SK-N-SH (cell line): ENCODE results near the gene RASGRF1. TPM values are rescaled to one million over a fixed set of nuclear protein-coding genes. Genes with fewer than 3 reads are reported as not detected.

ENCODE experiments used
- CTCF ChIA-PET: fragments of 300-600, 350-600 bp; formaldehyde crosslinking; extraction: SDS; loops from one replicate; lab custom pipeline; 2021; lab: Yijun Ruan, JAX
- POLR2A ChIA-PET: fragments of 350-600 bp; sonication (Branson Sonifier 250); formaldehyde crosslinking; extraction: SDS; loops from one replicate; lab custom pipeline; 2020; ENCODE audit warnings: antibody characterized with exemption, inconsistent platforms; lab: Yijun Ruan, JAX
- DNase-seq: peaks from one replicate; pipeline ENCODE4 v3.0.0; 2012
- H2AFZ ChIP-seq: fragments of 200-600 bp; sonication (generic); 2 replicates; pipeline ENCODE4 v1.8.1; 2016; ENCODE audit warnings: antibody characterized with exemption, mild to moderate bottlenecking, low read depth
- H3F3A ChIP-seq: fragments of 200-600 bp; sonication (generic); replicated peaks from 2 replicates; pipeline ENCODE3; 2016; ENCODE audit warnings: antibody characterized with exemption, mild to moderate bottlenecking; ENCODE audit not compliant: insufficient read depth
- H3K27ac ChIP-seq, 2 experiments: fragments of 200-500 bp in 1 of 2; fragments of 200-600 bp in 1 of 2; sonication (Bioruptor generic) in 1 of 2; sonication (generic), shearing (Covaris generic) in 1 of 2; 2 replicates each; pipeline versions ENCODE4 v1.5.1 to v1.6.1; 2014 to 2016; ENCODE audit warnings: low read depth in 2 of 2, inconsistent platforms in 1 of 2, low read length in 1 of 2, mild to moderate bottlenecking in 1 of 2, mixed read lengths in 1 of 2
- H3K27me3 ChIP-seq: fragments of 200-600 bp; sonication (generic), shearing (Covaris generic); 2 replicates; pipeline ENCODE4 v1.6.1; 2016; ENCODE audit warnings: mixed run types; ENCODE audit not compliant: insufficient read depth
- H3K36me3 ChIP-seq, 2 experiments: fragments of 200-500 bp in 1 of 2; fragments of 200-600 bp in 1 of 2; sonication (Bioruptor generic) in 1 of 2; sonication (generic) in 1 of 2; replicated peaks in 1 of 2; 2 replicates each; pipeline versions ENCODE3 to v1.5.1; 2014 to 2016; ENCODE audit warnings: low read length in 1 of 2, mild to moderate bottlenecking in 1 of 2; ENCODE audit not compliant: insufficient read depth in 2 of 2, control insufficient read depth in 1 of 2
- H3K4me1 ChIP-seq, 2 experiments: fragments of 200-500 bp in 1 of 2; fragments of 200-600 bp in 1 of 2; sonication (Bioruptor generic) in 1 of 2; sonication (generic), shearing (Covaris generic) in 1 of 2; 2 replicates each; pipeline versions ENCODE4 v1.5.1 to v1.6.1; 2014 to 2016; ENCODE audit warnings: low read depth in 1 of 2, low read length in 1 of 2, mixed run types in 1 of 2; ENCODE audit not compliant: insufficient read depth in 2 of 2, control insufficient read depth in 1 of 2
- H3K4me2 ChIP-seq: fragments of 200-600 bp; sonication (generic), shearing (Covaris generic); 2 replicates; pipeline ENCODE4 v1.6.1; 2017; ENCODE audit warnings: mixed run types
- H3K4me3 ChIP-seq, 2 experiments: fragments of 200-500 bp in 1 of 2; fragments of 200-600 bp in 1 of 2; sonication (Bioruptor generic) in 1 of 2; sonication (generic), shearing (Covaris generic) in 1 of 2; 2 replicates each; pipeline versions ENCODE4 v1.5.1 to v1.8.1; 2014 to 2016; ENCODE audit warnings: low read depth in 2 of 2, inconsistent platforms in 1 of 2, low read length in 1 of 2, mild to moderate bottlenecking in 1 of 2, mixed read lengths in 1 of 2, moderate library complexity in 1 of 2
- H3K79me2 ChIP-seq: fragments of 200-600 bp; sonication (generic); 2 replicates; pipeline ENCODE4 v1.8.1; 2017; ENCODE audit warnings: mild to moderate bottlenecking; ENCODE audit not compliant: insufficient read depth
- H3K9ac ChIP-seq: fragments of 200-600 bp; sonication (generic); 2 replicates; pipeline ENCODE4 v1.6.1; 2017; ENCODE audit warnings: mixed run types
- H3K9me2 ChIP-seq: fragments of 200-600 bp; sonication (generic); 2 replicates; pipeline ENCODE4 v1.6.1; 2017; ENCODE audit warnings: mixed run types
- H3K9me3 ChIP-seq: fragments of 200-600 bp; sonication (generic); 2 replicates; pipeline ENCODE4 v1.6.1; 2017; ENCODE audit warnings: mixed run types, mild to moderate bottlenecking, moderate library complexity
- H4K20me1 ChIP-seq: fragments of 200-600 bp; sonication (generic); 2 replicates; pipeline ENCODE4 v1.6.1; 2017; ENCODE audit warnings: mild to moderate bottlenecking, mixed run types; ENCODE audit not compliant: insufficient read depth
- CHD2 ChIP-seq: fragments of 150-350 bp; IDR thresholded peaks from 2 replicates; pipeline ENCODE4 v1.6.1; 2018; ENCODE audit warnings: low read length; ENCODE audit not compliant: partially characterized antibody
- ELF1 ChIP-seq: IDR thresholded peaks from 2 replicates; pipeline ENCODE4 v1.4.0; 2012
- EP300 ChIP-seq, 2 experiments: IDR thresholded peaks; 2 replicates each; pipeline versions ENCODE4 v1.4.0 to v1.6.1; 2012; ENCODE audit warnings: borderline replicate concordance in 1 of 2, low read depth in 1 of 2, low read length in 1 of 2
- JUND ChIP-seq: IDR thresholded peaks from 2 replicates; pipeline ENCODE4 v1.4.0; 2012
- RCOR1 ChIP-seq: fragments of 150-350 bp; IDR thresholded peaks from 2 replicates; pipeline ENCODE4 v1.6.1; 2017; ENCODE audit warnings: antibody characterized with exemption, low read length
- SIN3A ChIP-seq: IDR thresholded peaks from 2 replicates; pipeline ENCODE4 v1.6.1; 2012; ENCODE audit warnings: low read depth, mild to moderate bottlenecking, low read length, moderate library complexity, borderline replicate concordance
- TAF1 ChIP-seq: IDR thresholded peaks from 2 replicates; pipeline ENCODE4 v1.6.1; 2012; ENCODE audit warnings: low read depth, mild to moderate bottlenecking, low read length, moderate library complexity, borderline replicate concordance
- TCF12 ChIP-seq: IDR thresholded peaks from 2 replicates; pipeline ENCODE4 v1.4.0; 2012
- TEAD4 ChIP-seq: IDR thresholded peaks from 2 replicates; pipeline ENCODE4 v1.4.0; 2012; ENCODE audit warnings: mild to moderate bottlenecking, borderline replicate concordance; ENCODE audit not compliant: insufficient read depth
- WGBS: methylation state at CpG from one replicate; pipeline ENCODE4 v1.1.6; 2017; ENCODE audit warnings: low lambda C conversion rate; 5-methylcytosine and 5-hydroxymethylcytosine counted together
- polyA plus RNA-seq, 3 experiments: library from polyadenylated mRNA; depleted of rRNA; stranded (reverse); fragments of >200 nt; gene quantifications; 2 replicates each; pipeline ENCODE4 v1.2.3, GENCODE V29; 2012
- TF ChIP-seq, protein P1 (sequence below): IDR thresholded peaks from 2 replicates; pipeline ENCODE4; 2012
- TF ChIP-seq, protein P2 (sequence below): fragments of 200-600 bp; sonication (generic); IDR thresholded peaks from 2 replicates; pipeline ENCODE4 v1.6.1; 2017; ENCODE audit warnings: antibody characterized with exemption, mild to moderate bottlenecking, moderate library complexity
- TF ChIP-seq, protein P3 (sequence below): IDR thresholded peaks from 2 replicates; pipeline ENCODE4 v1.6.1; 2012; ENCODE audit warnings: mild to moderate bottlenecking, low read depth, low read length, moderate library complexity

RASGRF1 gene
- polyA plus RNA-seq, 1 of the 3 experiments (the other 2 are of a cell fraction): 0.10 TPM

DNA sequence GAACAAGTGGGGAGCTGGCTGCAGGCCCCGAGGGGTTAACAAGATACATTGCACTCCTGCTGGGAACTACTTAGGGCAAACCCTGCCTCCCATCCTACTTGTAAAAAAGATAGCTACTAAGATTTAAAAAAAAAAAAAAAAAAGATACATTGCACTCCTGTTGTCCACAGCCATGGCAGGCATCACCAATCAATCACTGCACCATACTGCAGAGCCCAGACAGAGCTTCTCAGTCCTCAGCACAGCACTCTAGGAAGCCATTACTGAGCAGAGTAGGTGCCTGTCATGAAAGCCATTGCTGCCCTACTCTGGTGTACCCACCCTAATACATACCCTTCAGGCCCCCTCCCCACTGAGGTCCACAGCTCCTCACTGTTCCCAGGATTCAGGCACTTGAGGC lies 64.8 kb downstream of the RASGRF1 start:
- no peak for DNase-seq
- TF ChIP-seq TAF1 (no peak), ELF1 (no peak), SIN3A (no peak), RCOR1 (no peak), JUND (no peak), TCF12 (no peak), EP300 (IDR thresholded peaks at IDR 0.05; ENCODE audit: borderline replicate concordance in 1 of 2, low read depth in 1 of 2, low read length in 1 of 2) (no peak), CHD2 (no peak), TEAD4 (no peak)
- TF ChIP-seq, protein P1, sequence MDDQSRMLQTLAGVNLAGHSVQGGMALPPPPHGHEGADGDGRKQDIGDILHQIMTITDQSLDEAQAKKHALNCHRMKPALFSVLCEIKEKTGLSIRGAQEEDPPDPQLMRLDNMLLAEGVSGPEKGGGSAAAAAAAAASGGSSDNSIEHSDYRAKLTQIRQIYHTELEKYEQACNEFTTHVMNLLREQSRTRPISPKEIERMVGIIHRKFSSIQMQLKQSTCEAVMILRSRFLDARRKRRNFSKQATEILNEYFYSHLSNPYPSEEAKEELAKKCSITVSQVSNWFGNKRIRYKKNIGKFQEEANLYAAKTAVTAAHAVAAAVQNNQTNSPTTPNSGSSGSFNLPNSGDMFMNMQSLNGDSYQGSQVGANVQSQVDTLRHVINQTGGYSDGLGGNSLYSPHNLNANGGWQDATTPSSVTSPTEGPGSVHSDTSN: no peak
- TF ChIP-seq, protein P2, sequence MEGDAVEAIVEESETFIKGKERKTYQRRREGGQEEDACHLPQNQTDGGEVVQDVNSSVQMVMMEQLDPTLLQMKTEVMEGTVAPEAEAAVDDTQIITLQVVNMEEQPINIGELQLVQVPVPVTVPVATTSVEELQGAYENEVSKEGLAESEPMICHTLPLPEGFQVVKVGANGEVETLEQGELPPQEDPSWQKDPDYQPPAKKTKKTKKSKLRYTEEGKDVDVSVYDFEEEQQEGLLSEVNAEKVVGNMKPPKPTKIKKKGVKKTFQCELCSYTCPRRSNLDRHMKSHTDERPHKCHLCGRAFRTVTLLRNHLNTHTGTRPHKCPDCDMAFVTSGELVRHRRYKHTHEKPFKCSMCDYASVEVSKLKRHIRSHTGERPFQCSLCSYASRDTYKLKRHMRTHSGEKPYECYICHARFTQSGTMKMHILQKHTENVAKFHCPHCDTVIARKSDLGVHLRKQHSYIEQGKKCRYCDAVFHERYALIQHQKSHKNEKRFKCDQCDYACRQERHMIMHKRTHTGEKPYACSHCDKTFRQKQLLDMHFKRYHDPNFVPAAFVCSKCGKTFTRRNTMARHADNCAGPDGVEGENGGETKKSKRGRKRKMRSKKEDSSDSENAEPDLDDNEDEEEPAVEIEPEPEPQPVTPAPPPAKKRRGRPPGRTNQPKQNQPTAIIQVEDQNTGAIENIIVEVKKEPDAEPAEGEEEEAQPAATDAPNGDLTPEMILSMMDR: no peak
- TF ChIP-seq, protein P3, sequence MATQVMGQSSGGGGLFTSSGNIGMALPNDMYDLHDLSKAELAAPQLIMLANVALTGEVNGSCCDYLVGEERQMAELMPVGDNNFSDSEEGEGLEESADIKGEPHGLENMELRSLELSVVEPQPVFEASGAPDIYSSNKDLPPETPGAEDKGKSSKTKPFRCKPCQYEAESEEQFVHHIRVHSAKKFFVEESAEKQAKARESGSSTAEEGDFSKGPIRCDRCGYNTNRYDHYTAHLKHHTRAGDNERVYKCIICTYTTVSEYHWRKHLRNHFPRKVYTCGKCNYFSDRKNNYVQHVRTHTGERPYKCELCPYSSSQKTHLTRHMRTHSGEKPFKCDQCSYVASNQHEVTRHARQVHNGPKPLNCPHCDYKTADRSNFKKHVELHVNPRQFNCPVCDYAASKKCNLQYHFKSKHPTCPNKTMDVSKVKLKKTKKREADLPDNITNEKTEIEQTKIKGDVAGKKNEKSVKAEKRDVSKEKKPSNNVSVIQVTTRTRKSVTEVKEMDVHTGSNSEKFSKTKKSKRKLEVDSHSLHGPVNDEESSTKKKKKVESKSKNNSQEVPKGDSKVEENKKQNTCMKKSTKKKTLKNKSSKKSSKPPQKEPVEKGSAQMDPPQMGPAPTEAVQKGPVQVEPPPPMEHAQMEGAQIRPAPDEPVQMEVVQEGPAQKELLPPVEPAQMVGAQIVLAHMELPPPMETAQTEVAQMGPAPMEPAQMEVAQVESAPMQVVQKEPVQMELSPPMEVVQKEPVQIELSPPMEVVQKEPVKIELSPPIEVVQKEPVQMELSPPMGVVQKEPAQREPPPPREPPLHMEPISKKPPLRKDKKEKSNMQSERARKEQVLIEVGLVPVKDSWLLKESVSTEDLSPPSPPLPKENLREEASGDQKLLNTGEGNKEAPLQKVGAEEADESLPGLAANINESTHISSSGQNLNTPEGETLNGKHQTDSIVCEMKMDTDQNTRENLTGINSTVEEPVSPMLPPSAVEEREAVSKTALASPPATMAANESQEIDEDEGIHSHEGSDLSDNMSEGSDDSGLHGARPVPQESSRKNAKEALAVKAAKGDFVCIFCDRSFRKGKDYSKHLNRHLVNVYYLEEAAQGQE: no peak
- no peaks in the 10 kb centered on the region for H3K9me3 ChIP-seq
- ChIA-PET CTCF (interaction anchor here (0.8 to 17.2 kb wide), 5 partner anchors 10 to 157 kb away, joined by 3 to 629 read pairs (median 4); no protein-coding TSS in a partner anchor), POLR2A (no interaction called here)
- no peak overlapping the region for H3K27ac ChIP-seq
- H3K9ac ChIP-seq: no peak overlapping the region
- no peaks in the 10 kb centered on the region; a peak in 1 of 4 replicates for H3K4me1 ChIP-seq
- no peak overlapping the region for H3K4me2 ChIP-seq
- H3K36me3 ChIP-seq: no peaks in the 10 kb centered on the region
- H4K20me1 ChIP-seq: no peaks in the 10 kb centered on the region
- no peaks in the 10 kb centered on the region for H3K9me2 ChIP-seq
- no peak overlapping the region for H2AFZ ChIP-seq
- WGBS: 40% methylated on average over 1 of the region's 1 CpG
- no peaks in the 10 kb centered on the region for H3K79me2 ChIP-seq
- no peak overlapping the region for H3K4me3 ChIP-seq
- H3F3A ChIP-seq: no peaks in the 10 kb centered on the region
- H3K27me3 ChIP-seq: no peaks in the 10 kb centered on the region; the same call in 1 of the 2 replicates
